HTERT RPE-1 (cell line): ENCODE results near the gene TRIM44.

Source experiments
- in situ Hi-C: fragments of 300-500 bp; cut with MboI; formaldehyde crosslinking; loops from 4 replicates; pipeline ENCODE4 v1.14.3; 2020; ENCODE audit warnings: low sequenced_read_pairs

TRIM44 gene

DNA sequence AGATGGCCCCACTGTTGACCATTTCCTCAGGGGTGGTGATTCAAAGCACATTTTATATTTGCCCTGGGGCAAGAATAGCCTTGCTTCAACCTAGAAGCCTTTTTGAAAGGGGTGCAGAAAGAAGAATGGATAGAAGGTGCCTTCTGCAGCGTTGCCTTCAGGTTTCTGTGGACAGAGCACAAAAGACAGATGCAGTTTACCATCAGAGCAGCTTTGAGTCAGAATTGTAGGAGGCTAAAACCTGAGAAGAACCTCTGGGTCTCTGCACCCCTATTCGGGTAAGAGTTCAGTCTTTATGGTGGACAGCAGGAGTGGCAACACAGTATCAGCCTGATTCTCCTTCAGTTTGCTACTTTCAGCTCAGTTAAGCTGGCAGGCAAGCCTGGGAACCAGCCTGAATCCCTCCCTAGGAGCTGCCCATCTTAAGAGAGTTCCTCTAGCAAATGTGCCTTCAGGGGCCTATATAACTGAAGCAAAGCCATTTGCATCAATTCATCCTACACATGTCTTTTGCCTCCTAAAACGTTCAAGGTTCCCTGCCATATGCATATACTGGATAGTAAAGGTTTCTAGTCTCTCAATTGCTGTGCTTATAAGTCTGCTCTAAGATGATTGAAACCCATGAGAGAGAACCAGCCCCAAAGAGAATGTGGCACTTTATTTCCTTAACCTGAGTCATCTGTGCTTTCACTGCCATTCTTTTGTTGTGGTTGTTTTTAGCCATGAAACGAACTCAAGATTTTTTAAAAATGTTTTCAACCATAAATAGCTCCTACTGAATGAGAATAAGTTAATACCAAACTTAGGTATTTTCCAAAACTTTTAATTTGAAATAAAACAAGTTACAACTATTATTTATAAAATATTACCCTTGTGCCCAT lies 123.0 kb downstream of the TRIM44 start:
- in situ Hi-C loops: no loop called here

DNA sequence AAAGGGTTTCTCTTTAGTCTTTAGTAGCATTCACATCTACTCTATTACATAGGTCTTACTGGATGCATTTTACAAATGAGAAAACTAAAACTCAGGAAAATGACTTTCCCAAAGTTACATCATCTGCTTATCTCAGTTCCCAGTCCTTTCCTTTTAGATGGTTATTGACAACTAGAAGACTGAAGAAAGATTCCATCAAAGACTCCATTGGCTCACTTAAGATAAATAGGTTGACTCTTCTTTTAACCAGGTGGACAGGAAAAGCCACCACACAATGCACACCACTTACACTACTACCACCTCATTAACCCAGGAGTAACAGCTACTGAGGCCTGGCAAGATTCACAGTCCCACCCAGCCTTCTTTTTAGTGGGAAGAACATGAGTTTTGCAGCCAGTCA lies 123.6 kb downstream of the TRIM44 start:
- in situ Hi-C loops: no loop called here

DNA sequence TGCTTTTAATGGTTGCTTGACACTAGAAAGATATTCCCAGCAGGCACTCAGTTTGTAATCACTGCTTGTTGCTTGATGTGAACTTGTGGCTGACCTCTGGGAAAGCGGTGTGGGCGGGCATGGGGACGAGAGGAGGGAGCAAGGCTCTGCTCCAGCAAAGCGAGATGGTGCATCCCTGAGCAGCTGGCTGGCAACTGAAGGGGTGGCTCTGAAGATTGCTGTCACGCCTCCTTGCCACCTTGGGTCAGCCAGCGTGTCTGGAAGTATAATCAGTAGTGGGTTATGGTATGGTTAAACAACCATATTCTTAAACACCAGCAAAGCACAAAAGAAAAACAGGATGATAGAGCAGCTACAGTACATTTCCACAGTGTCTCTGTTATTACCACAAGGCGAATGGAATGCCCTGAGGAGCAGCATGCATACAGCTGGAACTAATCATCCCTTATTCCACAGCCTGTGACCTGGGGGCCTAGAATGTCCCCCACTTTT lies 124.5 kb downstream of the TRIM44 start:
- in situ Hi-C loops: no loop called here

DNA sequence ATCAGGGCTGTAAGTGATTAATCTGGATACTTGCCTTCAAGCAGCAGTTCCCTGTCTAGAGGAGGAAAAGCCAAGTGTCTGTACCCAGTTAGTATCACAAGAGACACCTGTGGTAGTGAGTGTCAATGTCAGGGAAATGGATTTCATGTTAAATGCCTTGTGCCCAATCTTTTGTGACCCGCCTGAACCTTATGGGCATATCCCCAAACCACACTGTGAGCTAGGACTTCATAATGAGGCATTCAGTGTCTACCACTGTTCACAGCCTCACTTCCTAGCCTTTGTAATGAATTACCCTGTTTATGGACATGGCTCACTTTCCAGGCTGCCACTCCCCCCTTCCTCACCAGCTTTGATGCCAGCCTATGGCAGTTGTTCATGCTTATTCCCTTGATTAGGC lies 125.1 kb downstream of the TRIM44 start:
- in situ Hi-C loops: no loop called here

DNA sequence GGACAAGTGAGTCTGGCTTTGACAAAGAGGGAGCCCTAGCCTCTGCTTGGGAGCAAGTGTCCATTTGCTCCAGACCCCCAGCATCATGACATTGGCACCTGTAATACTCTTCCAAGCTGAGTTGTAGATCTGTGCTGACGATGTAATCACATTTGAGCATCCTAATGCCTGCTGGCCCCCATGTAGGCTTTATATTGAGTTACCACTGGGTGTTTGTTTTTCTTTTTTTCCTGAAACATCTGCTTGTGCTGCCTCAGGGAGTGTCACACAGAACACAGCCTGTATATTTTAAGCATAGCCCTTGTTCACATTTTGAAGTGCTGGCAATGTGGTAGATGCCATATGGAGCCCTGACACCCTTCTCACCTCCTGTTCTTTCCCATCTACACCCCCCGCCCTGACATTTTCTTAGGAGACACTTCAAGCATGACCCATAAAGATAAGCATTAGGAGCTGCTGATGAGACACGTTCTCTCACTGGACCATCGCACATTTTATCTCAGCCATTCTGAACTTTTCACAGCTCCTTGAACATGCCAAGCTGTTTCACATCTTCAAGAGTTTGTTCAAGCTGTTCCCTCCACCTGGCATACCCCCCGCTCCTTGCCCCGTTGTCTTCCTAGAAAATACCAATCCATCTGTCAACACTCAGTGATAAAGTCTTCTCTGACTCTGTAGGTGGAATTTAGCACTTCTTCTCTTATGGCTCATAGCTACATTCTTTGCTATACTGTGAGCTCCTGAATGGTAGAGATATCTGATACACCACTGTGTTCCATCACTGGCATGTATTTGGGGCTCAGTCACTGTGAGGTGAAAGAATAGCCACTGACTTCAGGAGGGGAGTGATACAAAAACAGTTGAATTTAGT lies 128.7 kb downstream of the TRIM44 start:
- in situ Hi-C loops: no loop called here

DNA sequence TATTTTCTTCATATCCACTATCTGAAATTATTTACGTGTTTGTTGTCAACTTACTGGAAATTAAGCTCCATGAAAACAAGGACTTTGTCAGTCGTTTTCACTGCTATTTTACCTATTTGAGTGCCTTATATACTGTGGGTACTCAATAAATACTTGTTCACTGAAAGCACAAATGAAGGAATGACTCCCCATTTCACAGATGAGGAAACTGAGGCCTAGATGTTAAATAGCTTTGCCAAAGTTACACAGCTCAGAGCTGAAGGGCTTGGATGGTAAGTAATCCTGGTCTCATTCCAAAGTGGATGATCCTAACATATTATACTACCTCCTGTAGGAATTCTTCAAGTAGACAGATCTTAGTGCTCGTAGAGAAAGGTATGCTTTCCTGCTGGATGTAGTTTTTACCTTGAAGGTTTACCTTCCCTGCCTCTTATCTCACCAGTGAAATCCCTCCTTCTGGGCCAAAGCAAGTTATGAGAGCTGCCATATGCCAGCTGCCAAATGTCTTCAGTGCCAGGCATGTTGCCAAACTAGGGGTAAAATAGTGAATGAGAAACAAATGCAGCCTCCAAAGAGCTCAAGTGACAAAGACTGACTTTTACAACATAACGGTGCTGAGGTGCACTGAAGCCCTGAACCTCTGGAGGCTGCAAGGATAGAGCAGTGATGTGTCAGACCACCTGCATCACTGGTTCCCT lies 129.7 kb downstream of the TRIM44 start:
- in situ Hi-C loops: no loop called here

DNA sequence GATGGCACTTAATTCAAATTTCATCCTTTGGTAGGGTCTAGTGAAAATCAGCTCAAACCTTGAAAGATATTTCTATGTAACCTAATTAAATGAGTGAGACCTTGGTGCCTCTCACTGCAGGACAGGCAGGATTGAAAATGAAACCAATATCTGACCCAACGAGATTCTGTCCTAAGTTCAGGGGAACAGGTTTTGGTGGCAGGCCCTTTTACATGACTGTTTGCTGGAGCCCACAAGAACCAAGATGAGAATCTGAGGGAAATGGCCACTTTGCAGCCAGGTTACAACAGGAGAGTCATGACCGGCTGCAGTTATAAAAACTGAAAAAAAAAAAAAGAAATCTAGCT lies 130.2 kb downstream of the TRIM44 start:
- in situ Hi-C loops: no loop called here

DNA sequence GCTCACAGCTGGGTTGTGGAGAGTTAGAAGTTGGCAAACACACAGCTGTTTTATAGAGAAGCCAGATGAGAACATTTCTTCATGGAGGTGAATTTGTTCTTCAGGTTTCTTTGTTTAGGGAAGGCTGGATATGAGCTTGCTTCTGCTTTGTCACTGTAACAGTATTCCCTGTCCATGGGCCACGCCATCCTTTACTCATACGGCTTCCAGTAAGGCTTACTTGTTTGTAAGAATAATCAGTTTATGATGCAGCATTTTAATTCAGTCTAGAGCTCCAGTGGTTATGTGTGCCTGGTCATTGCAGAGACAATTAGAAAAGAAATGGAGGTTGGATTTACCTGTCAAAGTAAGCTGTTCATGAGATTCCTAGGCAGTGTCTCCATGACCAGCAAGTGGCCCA lies 131.8 kb downstream of the TRIM44 start:
- in situ Hi-C loops: no loop called here

DNA sequence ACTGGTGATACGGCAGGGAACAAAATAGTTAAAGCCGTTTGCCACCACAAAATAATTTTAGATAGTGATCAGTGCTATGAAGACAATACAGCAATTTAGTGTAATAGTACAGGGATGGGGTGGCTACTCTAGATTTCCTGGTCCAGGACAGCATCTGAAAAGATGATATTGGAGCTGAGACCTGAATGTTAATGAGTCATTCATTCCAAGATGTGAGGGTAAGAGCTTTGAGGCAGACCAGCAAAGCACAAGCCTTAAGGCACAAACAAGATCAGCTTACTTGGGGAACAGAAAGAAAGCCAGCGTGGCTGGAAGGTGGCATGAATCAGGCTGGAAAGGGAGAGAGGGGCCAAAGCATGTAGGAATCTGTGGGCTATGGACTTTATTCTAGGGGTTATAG lies 132.3 kb downstream of the TRIM44 start:
- in situ Hi-C loops: no loop called here

DNA sequence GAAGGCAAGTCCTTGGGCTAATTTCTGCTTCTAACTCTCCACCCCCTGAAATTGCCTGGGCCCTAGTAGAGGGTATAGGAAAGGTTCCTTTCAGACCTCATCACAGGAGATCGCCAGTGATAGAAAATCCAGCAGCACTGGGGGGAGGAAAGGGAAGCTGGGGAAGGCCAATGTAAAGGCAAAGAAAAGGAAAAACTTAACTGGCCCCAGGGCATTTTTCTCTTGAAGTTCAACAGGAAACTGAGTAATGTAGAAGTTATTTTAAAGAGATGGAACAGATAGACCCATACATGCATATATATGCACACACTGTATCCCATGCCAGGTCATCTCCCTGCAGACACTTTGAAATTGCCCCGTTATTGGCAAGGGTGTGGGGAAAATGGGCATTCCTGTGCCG lies 134.0 kb downstream of the TRIM44 start:
- in situ Hi-C loops: no loop called here

DNA sequence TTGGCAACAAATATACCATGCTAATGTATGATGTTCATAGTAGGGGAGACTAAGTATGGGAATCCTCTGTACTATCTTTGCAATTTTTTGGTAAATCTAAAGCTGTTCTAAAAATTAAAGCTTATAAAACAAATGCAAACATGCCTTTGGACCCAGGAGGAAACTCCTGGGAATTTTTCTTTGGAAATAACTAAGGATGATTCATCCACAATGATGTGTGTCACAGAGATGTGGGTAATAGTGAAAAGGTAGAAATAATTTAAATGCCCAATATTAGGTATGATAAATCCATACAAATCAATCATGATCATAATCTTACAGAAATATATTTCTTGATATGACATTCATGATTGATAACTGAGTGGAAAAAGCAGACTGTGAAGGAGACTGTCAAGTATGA lies 135.8 kb downstream of the TRIM44 start:
- in situ Hi-C loops: no loop called here

DNA sequence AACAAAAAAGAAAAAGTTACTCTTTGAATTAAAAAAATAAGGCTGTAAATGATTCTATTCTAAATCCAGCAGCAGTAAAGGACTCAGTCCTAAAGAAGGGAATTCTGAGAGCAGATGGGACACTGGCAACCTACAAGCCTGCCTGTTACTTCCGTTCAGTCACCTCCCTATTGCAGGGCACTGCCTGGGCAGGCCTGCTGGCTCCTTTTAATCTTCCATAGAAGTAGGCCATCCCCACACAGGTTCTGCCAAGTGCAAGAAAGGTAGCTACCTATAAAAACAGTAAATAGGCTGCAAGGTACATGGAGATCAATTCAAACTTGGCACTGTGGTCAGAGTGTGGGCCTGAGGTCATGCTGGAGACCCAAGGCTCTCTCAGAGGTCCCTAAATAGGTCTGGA lies 136.4 kb downstream of the TRIM44 start:
- in situ Hi-C loops: no loop called here

DNA sequence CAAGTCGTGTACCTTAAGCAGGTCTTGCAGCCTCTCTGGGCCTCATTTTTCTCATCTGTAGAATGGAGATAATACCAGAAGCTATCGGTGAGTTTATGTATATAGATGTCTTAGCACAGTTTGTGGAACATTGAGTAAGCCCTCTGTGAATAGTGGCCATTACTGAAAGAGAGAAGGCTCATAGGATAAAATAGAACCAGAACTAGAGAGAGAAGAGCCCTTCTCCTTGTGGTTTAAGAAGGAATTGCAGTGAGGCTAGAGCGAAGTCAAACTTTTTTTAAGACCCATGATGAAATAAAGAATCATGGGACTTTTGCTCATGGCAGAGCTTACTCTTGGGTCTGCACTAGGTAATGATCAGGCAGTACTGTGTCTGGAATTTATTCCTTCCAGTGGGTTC lies 137.1 kb downstream of the TRIM44 start:
- in situ Hi-C loops: no loop called here

DNA sequence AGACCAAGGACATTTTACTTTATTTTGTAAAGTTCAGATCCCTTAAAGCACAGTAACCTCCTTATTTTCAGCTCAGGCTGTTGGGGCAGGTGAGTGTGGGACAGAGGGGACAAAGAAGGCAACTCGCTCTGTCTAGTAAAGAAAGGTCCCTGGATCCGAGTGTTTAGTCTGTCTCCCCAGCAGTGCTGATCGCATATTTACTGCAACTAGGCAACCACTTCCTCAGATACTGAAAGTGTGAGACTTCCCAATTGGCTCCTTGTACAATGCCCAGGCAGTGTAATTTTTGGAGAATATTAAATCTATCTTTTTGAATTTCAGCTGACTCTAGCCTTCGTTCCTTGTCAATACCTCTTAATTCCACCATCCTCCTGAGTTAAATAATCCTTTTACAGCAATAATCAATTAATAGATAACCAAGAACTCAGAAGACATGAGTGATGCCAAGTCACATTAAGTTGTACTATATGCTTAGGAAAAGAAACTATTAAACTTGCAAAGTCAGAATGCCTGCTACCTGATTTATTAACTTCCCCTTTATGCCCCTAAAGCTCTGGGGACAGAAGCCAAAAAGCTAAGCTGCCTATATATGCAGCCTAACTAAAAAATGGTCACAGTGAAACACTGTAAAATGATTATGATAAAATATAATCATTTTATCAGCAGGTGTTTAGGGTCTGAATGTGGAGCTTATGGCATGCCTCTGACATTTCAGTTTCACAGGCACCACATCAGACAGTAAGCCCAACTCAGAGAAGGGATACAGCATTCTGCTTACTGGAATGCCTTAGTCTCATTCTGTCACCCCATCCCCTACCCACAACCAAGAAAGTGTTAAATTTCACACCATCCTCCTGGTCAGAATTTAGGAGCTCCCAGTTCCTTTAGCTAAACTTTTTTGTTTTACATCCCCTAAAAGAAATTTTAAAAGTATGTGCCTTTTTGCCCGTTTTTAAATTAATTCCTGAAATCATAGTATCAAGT lies 138.7 kb downstream of the TRIM44 start:
- in situ Hi-C loops: no loop called here

DNA sequence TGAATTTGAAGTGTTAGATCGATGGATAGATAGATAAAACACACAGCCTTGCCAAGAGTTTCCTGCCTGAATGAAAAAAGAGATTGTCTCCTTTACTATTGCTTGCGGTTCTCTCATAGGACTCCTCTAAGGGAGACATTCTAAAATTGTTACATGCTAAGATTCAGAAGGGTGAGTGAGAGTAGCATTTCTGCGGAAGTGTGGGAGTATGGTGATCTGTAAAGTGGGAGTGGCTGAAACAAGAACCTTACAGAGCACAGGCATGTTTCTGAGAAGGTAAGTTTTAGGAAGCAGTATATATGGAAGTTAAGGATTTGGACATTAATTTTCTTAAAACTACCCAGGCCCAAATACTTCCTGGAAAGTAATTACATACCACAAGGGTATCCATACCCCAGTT lies 139.6 kb downstream of the TRIM44 start:
- in situ Hi-C loops: no loop called here

DNA sequence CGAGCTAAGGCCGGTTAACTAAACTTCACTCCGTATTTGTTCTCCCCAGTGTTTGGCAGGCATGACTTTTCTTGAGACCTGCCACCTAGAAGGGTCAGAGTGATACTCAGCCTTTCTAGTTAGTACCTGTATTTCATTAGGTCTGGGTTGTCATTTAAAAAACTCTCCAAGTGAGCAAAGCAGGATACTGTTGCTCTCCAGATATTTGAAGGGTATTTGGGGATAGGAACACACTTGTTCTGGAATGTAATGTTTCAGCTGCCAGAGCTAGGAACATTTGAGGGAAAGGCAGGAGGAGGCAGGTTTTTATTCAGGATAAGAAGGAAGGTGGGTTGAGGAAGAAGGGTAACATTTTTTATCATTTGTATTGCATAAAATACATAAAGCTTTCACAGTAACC lies 140.1 kb downstream of the TRIM44 start:
- in situ Hi-C loops: no loop called here

DNA sequence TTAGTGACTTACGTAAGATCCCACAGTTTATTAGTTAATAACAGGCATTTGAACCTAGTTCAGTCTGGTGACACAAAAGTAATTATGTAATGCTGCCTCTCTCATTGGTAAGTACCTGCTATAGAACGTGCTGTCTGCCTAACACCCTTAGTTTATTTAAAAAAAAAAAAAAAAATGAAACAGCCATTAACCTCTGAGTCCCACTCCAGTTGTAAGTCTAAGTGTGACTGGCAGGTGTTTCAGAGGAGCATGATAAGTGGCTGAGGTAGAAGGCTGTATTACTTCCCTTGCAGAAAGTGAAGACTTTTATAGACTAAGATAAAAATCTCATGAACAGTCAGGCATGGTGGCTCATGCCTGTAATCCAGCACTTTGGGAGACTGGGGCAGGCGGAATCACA lies 140.5 kb downstream of the TRIM44 start:
- in situ Hi-C loops: no loop called here

DNA sequence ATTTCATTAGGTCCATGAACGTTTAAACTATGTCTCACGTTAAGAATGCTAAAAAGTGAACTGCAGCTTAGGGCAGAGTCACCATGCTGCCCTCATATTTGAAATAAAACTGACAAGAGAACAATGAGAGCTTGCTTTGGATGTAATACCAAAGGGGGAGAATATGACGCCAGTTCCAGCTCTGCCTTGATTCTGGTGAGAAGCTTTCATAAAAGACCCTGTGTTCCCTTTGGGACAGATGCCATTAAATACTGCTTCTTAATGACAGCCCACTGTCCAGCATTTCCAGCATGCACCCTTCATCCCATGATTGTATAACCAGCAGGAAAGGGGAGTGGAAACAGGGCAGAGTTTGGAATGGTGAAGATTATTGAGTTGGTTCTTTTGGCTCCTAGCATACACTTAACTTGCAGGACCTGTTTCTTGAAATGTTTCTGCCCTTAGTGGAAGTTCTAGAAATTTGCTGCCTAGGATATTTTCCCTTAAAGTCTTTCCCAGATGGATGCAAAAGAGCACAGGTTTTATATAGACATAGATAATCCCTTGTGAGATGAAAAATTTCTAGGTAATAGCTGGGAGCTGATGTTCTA lies 142.0 kb downstream of the TRIM44 start:
- in situ Hi-C loops: no loop called here

DNA sequence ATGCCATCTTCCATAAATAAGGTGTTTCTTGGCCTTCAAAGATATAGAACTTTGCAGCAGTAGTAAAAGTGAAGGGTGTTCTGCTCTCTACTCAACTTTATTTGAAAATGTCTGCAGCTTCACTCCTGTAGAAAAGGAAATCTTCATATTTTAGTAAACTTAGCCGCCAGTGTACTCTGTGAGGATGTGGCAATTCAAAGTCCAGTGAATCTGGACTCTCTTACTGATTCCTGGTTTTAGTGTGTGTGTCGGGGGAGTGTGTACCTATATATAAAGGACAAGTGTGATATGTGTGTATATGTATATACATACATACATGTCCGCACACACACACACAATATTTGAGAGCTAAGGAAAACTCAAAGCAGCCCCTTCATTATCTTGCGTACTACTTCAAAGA lies 147.0 kb downstream of the TRIM44 start:
- in situ Hi-C loops: no loop called here
